Astrocyte of the spinal cord (primary cell): ENCODE measurements around the gene NR5A2.

Experiments used
- DNase-seq: peaks from one replicate; pipeline ENCODE4 v3.0.0; 2011; ENCODE audit warnings: low read depth, low spot score
- H3K4me3 ChIP-seq: 2 replicates; pipeline ENCODE4 v1.5.1; 2011; ENCODE audit warnings: low read depth, mild to moderate bottlenecking, low read length, moderate library complexity
- in situ Hi-C: cut with HindIII; loops from 2 replicates; pipeline ENCODE4 v1.10.0; 2017; ENCODE audit warnings: low sequenced_read_pairs
- TF ChIP-seq, protein P1 (sequence below): IDR thresholded peaks from 2 replicates; pipeline ENCODE4 v1.5.1; 2012; ENCODE audit warnings: low read depth, mild to moderate bottlenecking, low read length, inconsistent platforms

The NR5A2 gene

DNA sequence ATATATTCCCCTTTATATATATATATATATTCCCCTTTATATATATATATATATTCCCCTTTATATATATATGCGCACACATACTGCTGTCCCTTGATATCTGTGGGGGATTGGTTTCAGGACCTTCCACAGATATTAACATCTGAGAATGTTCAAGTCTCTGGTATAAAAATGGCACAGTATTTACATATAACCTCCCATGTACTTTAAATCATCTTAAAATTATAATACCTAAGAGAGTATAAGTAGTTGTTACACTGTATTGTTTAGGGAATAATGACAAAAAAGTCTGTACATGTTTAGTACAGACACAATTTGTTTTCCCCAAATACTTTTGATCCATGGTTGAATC lies 45.8 kb downstream of the NR5A2 start:
- in situ Hi-C loops, result no loop called here
- H3K4me3 ChIP-seq, result no peak overlapping the region
- TF ChIP-seq, protein P1, sequence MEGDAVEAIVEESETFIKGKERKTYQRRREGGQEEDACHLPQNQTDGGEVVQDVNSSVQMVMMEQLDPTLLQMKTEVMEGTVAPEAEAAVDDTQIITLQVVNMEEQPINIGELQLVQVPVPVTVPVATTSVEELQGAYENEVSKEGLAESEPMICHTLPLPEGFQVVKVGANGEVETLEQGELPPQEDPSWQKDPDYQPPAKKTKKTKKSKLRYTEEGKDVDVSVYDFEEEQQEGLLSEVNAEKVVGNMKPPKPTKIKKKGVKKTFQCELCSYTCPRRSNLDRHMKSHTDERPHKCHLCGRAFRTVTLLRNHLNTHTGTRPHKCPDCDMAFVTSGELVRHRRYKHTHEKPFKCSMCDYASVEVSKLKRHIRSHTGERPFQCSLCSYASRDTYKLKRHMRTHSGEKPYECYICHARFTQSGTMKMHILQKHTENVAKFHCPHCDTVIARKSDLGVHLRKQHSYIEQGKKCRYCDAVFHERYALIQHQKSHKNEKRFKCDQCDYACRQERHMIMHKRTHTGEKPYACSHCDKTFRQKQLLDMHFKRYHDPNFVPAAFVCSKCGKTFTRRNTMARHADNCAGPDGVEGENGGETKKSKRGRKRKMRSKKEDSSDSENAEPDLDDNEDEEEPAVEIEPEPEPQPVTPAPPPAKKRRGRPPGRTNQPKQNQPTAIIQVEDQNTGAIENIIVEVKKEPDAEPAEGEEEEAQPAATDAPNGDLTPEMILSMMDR, result no peak
- no peak for DNase-seq

DNA sequence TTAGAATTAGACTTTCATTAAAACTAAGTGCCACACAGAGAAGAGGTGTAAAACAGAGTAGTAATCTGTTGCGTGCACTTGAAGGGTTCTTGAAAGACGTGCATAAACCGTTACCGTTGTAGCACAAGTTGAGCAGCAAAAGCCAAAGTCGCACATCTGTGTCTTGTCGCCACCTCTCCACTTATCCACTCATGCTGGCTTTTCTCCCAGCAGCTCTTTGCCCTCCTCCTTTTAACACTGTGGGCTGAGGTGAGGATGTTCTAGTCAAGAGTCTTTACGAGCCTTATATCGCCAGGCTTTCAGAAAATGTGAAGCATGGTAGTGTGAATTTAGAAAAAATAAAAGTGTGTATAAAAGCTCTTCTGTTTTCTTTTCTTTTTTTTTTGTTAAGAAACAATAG lies 48.0 kb downstream of the NR5A2 start:
- DNase-seq, result no peak
- in situ Hi-C loops, result no loop called here
- no peak overlapping the region for H3K4me3 ChIP-seq
- TF ChIP-seq, protein P1, result no peak

DNA sequence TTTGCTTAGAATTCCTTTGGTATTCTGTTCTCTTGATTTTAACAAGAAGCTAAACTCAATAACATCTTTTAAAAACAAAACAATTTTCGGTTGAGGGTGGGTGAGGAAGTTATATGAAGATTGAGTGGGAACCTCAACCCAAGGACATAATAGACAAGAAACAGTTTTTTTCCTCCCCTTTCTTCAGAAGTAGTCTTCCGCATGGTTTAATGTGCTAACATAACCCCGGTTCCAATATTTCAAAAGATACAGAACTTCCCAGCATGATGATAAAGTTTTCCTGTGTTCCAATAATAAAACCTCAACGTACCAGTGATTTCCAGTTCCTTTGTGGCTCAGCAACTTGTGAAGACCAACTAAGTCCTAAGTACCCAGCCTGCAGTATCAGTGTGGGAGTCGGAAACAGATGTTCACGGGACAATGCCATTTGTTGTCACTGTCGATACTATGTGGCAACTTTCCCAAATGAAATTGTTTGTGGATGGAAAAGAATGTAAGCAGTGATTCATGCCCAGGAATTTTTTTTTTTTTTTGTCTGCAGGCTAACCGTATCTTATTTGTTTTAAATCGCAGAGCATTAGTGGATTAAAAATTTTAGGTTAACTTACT lies 48.5 kb downstream of the NR5A2 start:
- in situ Hi-C loops, result no loop called here
- TF ChIP-seq, protein P1, result no peak
- H3K4me3 ChIP-seq, result no peak overlapping the region
- DNase-seq, result peak; percentile 72

DNA sequence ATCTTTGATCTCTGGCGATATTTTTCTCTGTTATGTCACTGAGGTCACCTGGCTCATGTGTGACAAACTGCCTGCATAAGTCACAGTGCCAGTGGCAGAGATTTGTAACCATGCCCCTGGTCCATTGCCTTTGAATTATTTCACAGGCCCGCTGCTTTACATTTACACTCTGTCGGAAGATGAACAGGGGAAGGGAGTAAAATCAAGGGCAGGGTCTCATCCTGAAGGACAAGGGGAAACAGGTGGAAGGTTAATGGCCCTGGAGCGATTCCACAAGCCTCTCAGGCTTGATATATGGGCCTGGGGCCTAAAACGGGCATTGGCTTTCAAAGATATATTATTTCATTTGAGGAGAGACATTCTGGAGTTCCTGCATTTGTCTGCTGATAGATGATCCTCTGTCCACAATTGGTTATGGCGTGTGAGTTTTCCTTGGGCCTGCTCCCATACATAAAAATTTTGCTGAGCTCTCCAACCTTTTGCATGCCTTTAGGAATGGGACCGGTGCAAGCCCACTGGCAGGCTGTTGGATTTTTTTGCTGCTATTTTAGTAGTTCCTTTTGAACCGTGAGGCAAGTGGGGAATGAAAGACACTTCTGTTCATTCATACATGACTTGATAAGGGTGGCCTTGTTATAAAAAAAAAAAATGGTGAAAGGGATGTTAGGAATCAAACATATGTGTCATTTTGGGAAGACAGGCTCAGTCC lies 51.9 kb downstream of the NR5A2 start:
- TF ChIP-seq, protein P1, result no peak
- no peak overlapping the region for H3K4me3 ChIP-seq
- in situ Hi-C loops, result no loop called here
- DNase-seq, result no peak

DNA sequence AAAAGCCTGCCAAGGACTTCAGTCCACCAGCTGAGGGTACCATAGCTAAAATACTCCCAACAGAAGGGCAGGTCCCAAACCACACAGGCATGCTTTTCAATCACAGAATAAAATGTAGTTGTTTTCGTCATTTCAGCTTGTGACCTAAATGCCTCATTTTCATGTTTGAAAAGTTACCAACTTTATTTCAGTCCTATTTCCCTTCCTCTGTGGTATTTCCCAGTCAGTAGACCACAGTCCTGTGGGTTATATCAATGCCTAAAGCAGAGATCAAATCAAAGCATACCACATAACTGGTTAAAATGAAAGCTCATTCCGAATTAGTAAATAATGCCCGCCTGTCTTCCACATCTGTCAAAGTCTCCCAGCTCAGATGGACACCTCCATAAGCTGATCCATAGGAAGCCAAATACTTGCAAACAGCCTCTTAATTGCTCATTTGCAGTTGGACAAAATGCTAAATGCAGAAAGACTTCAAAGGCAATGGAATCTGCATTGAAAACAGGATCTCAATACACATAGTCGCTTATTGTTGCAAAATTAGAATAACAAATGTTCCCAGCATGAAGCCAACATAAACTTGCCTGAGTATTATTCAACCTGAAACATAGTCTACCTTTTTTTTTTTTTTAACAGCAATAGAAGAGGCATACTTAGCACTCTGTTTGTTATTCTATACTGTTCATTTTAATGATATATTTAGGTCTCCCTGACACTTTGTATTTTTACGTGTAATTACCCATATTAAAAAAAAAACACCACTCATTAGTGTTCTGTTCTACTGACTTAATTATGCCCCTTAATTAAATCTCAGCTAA lies 53.9 kb downstream of the NR5A2 start:
- DNase-seq, result peak; percentile 29
- in situ Hi-C loops, result no loop called here
- no peak overlapping the region for H3K4me3 ChIP-seq
- TF ChIP-seq, protein P1, result no peak

DNA sequence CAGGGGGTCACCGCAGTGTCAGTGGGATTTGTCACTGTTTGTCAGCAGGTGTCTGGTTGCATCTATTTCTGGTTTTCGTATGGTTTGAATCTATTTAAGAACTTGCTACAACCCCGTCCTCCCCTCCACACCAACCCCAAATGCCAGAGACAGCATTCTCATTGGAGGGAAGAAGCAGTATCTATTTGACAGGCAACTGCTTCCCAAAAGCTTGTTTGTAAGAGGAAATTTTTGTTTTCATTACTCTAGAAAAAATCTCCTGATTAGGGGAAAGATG lies 54.4 kb downstream of the NR5A2 start:
- no peak overlapping the region for H3K4me3 ChIP-seq
- DNase-seq, result no peak
- in situ Hi-C loops, result no loop called here
- TF ChIP-seq, protein P1, result no peak
